Measurements from ENCODE around the gene CHURC1.

CHURC1 gene

DNA sequence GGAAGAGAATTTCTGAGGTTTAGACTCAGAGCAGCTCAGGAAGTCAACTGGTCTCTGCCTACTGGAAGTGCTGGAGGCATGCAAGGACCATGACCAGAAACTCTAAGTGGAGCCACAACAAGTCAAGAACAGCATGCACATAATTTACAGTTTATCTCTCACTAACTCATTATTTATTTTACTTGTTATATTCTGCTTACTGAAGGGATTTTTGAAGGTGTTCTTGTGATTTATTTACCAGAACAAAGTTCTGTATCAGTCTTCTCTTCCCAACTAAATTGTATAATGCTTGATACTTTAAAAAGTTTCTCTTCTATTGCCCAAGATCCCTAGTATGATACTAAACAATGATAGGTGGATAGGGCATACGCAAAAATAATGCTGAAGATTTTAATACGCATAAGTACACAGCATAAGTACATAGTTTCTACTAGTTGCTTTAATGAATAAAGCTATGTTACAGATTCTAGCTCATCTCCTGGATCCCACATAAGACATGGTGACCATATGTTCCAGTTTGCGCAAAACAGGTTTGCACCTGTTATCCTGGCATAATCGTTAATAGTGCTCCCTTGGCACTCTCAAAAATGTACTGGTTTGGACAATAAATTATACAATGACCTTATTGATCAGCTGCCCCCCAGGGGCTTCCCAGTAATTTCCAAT lies 22.9 kb upstream of the CHURC1 start:
- TF ChIP-seq, protein P1, sequence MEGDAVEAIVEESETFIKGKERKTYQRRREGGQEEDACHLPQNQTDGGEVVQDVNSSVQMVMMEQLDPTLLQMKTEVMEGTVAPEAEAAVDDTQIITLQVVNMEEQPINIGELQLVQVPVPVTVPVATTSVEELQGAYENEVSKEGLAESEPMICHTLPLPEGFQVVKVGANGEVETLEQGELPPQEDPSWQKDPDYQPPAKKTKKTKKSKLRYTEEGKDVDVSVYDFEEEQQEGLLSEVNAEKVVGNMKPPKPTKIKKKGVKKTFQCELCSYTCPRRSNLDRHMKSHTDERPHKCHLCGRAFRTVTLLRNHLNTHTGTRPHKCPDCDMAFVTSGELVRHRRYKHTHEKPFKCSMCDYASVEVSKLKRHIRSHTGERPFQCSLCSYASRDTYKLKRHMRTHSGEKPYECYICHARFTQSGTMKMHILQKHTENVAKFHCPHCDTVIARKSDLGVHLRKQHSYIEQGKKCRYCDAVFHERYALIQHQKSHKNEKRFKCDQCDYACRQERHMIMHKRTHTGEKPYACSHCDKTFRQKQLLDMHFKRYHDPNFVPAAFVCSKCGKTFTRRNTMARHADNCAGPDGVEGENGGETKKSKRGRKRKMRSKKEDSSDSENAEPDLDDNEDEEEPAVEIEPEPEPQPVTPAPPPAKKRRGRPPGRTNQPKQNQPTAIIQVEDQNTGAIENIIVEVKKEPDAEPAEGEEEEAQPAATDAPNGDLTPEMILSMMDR (IDR thresholded peaks at IDR 0.05; ENCODE audit: low read depth, low read length, missing control alignments): no peak
- H3K4me3 ChIP-seq (ENCODE audit: low read depth, low read length): no peak overlapping the region
- peaks cover 8% of the 10 kb centered on the region for H3K27me3 ChIP-seq (replicated peaks)
- in situ Hi-C loops (cut with HindIII; ENCODE audit: low pct_ligation_motif_present, low sequenced_read_pairs): no loop called here
- no peak overlapping the region for H3K27ac ChIP-seq
- DNase-seq: no peak
- H3K36me3 ChIP-seq (replicated peaks): no peaks in the 10 kb centered on the region

DNA sequence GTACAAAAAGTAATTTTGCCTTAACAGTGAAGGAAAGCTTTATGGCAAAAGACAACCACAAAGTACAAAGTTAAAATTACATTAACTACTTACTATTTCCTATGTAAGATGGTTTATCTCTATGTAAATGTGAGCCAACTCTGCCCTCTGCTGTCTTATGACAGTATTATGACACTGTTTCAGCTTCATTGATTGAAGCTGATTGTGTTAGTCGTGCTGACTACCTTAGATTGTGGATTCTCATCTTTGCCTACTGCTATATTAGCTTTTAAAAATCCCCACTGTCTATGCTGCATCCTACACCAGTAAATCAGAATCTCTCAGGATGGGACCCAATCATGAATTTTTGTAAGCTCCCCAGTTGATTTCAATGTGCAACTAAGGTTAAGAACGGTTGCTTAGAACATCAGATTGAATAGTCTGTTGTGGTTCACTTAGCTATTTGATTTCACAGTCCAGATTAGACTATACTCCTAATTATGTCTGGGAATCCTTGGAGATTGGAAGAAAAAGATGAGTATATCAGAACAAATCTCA lies 22.3 kb upstream of the CHURC1 start:
- peaks cover 6% of the 10 kb centered on the region for H3K27me3 ChIP-seq (replicated peaks)
- TF ChIP-seq, protein P1 (IDR thresholded peaks at IDR 0.05; ENCODE audit: low read depth, low read length, missing control alignments): peak; percentile 48
- in situ Hi-C loops (cut with HindIII; ENCODE audit: low pct_ligation_motif_present, low sequenced_read_pairs): no loop called here
- H3K4me3 ChIP-seq (ENCODE audit: low read depth, low read length): no peak overlapping the region
- H3K36me3 ChIP-seq (replicated peaks): no peaks in the 10 kb centered on the region
- H3K27ac ChIP-seq: no peak overlapping the region
- peak; percentile 68 for DNase-seq

DNA sequence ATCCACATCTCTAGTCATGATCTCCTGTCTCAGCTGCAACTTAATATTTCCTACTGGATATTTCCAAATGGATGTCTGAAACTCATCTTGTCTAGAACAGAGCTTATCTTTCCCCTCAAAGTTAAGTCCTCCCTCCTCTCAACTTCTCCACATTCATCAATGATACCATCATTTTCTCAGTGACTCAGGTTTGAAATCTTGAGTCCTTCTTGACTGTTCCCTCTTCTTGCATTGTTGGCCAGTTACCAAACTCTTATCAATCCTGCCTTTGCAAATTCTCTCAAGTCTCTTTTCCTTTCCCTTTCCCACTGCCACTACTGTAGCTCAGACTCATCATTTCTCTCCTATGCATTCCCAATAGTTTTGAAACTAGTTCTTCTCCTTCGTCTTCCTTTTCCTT lies 14.3 kb upstream of the CHURC1 start:
- DNase-seq: peak; percentile 60
- no peak overlapping the region for H3K4me3 ChIP-seq (ENCODE audit: low read depth, low read length)
- no peak overlapping the region for H3K27ac ChIP-seq
- no peaks in the 10 kb centered on the region for H3K36me3 ChIP-seq (replicated peaks)
- in situ Hi-C loops (cut with HindIII; ENCODE audit: low pct_ligation_motif_present, low sequenced_read_pairs): no loop called here
- H3K27me3 ChIP-seq (replicated peaks): peaks cover 2% of the 10 kb centered on the region
- TF ChIP-seq, protein P1 (IDR thresholded peaks at IDR 0.05; ENCODE audit: low read depth, low read length, missing control alignments): no peak

DNA sequence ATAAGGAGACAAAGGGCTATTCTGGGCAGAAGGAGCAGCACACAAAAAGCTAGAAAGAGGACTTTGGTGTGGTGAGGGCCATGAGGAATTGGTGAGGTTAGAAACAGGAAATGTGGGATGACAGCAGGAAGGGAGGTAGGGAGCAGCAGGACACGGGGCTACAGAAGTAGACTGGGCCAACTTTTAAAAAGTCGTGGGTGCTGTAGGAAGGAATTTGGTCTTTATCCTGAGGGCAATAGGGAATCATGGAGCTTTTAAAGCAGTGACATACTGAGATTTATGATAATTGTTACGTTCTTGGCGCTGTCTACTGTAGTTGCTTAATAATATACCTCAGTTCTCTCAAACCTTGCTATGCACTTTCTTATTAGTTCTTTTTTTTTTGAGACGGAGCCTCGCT lies 8.2 kb upstream of the CHURC1 start:
- no peaks in the 10 kb centered on the region for H3K36me3 ChIP-seq (replicated peaks)
- no peak for DNase-seq
- H3K27me3 ChIP-seq (replicated peaks): peaks cover 2% of the 10 kb centered on the region
- no peak overlapping the region for H3K27ac ChIP-seq
- in situ Hi-C loops (cut with HindIII; ENCODE audit: low pct_ligation_motif_present, low sequenced_read_pairs): no loop called here
- H3K4me3 ChIP-seq (ENCODE audit: low read depth, low read length): no peak overlapping the region
- TF ChIP-seq, protein P1 (IDR thresholded peaks at IDR 0.05; ENCODE audit: low read depth, low read length, missing control alignments): no peak

DNA sequence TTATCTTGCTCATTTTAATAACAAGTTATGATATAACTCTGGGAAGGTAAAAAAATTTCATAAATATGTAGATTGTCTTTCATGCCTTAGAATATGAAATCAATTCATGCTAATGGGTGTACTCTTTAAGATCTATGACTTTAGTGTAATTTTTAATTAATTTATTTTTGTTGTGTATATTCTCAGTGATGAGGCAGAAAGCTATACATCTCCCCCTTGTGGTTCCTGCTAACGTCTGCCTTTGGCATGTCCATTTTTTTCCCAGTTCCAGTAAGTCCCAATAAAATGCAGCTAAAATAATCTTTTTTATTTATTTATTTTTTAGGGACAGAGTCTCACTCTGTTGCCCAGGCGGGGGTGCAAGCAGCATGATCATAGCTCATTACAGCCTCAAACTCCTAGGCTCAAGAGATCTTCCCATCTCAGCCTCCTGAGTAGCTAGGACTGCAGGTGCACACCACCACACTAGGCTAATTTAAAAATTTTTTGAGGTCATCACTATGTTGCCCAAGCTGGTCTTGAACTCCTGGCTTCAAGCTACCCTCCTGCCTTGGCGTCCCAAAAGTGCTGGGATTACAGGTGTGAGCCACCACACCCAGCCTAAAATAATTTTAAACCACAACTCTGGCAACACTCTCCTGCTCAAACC lies 3.3 kb upstream of the CHURC1 start:
- H3K27me3 ChIP-seq (replicated peaks): no peaks in the 10 kb centered on the region
- TF ChIP-seq, protein P1 (IDR thresholded peaks at IDR 0.05; ENCODE audit: low read depth, low read length, missing control alignments): peak; percentile 78
- H3K4me3 ChIP-seq (ENCODE audit: low read depth, low read length): no peak overlapping the region
- no peak overlapping the region for H3K27ac ChIP-seq
- in situ Hi-C loops (cut with HindIII; ENCODE audit: low pct_ligation_motif_present, low sequenced_read_pairs): no loop called here
- DNase-seq: peak; percentile 47
- peaks cover 2% of the 10 kb centered on the region for H3K36me3 ChIP-seq (replicated peaks)

Data from brain microvascular endothelial cell (primary cell).